ENCODE measurements around the gene ARL16.

Gene ARL16

DNA sequence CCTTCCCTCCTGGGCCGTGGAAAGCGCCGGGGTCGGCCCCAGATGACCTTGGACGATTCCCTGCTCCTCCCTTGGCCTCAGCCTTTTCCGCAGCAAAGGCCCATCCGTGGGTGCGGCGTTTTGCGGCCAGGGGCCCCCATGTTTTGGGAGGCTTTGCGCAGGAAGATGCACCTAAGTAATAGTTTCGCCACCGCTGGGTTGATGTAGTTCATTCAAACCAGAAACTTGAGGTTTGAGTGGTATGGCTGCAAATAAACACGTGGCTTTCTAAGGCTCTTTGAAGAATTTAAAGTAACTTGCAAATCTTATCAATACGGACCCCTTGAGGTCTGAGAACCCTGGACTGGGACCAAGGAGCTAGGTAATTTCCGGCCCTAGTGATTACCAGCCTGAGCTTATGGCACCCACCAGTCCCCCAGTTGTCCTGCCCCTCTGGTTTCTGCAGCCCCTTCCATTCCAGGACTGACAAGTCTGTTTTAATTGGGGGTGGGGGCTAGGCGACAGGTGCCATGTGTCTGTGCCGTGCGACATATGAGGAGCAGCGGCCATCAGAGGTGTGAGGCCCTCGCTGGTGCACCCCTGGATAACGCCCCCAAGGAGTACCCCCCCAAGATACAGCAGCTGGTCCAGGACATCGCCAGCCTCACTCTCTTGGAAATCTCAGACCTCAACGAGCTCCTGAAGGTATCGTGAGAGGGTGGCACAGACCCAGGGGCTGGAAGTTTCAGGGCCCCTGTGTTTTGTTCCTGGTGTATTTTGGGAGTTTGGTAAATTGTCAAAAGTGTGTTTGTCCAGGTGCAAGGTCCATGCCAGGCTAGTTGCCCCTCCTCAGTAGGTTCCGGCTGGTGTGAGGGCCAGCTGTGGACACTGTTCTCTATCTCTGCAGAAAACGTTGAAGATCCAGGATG is 20.4 kb upstream of the ARL16 start:
- no peaks in the 10 kb centered on the region for H3K9me3 Mint-ChIP-seq
- peaks cover 48% of the 10 kb centered on the region for H3K4me1 Mint-ChIP-seq
- ATAC-seq (no peak), DNase-seq (ENCODE audit: low spot score in 2 of 2) (no peak)
- peak overlapping the region; percentile 99 for H3K27ac Mint-ChIP-seq
- peak overlapping the region; percentile 94 for H3K4me3 Mint-ChIP-seq
- H3K36me3 Mint-ChIP-seq: peaks cover 89% of the 10 kb centered on the region

- peaks cover 97% of the 10 kb centered on the region for H3K36me3 Mint-ChIP-seq
- peak within 1 kb of the TSS; percentile 94 for H3K4me3 Mint-ChIP-seq
- DNase-seq (ENCODE audit: low spot score in 2 of 2) (peak; percentile 84 to 95), ATAC-seq (peak; percentile 91)
- H3K27ac Mint-ChIP-seq: peak within 1 kb of the TSS; percentile 99
- H3K9me3 Mint-ChIP-seq: no peaks in the 10 kb centered on the region
- H3K4me1 Mint-ChIP-seq: peaks cover 48% of the 10 kb centered on the region
Measured at GRCh38 chr17:81702934-81703746, 19.5 kb upstream of the ARL16 start, which contains the start of gene MRPL12. Gene MRPL12 (plus strand): TSS chr17:81703367. CDS start chr17:81703502, 135 bp downstream.

GRCh38 chr17:81701288-81702071 is 17.9 kb upstream of the ARL16 start:
- peak overlapping the region; percentile 94 for H3K4me3 Mint-ChIP-seq
- ATAC-seq (peak; percentile 24), DNase-seq (ENCODE audit: low spot score in 2 of 2) (no peak)
- peaks cover 99% of the 10 kb centered on the region for H3K36me3 Mint-ChIP-seq
- peaks cover 51% of the 10 kb centered on the region for H3K4me1 Mint-ChIP-seq
- no peaks in the 10 kb centered on the region for H3K9me3 Mint-ChIP-seq
- H3K27ac Mint-ChIP-seq: peak overlapping the region; percentile 99

GRCh38 chr17:81700353-81701287 is 17.0 kb upstream of the ARL16 start:
- no peak for DNase-seq (ENCODE audit: low spot score in 2 of 2)
- peak overlapping the region; percentile 73 for H3K27ac Mint-ChIP-seq
- peak overlapping the region; percentile 94 for H3K4me3 Mint-ChIP-seq
- ATAC-seq: no peak
- peaks cover 43% of the 10 kb centered on the region for H3K4me1 Mint-ChIP-seq
- no peaks in the 10 kb centered on the region for H3K9me3 Mint-ChIP-seq
- peaks cover 99% of the 10 kb centered on the region for H3K36me3 Mint-ChIP-seq

DNA sequence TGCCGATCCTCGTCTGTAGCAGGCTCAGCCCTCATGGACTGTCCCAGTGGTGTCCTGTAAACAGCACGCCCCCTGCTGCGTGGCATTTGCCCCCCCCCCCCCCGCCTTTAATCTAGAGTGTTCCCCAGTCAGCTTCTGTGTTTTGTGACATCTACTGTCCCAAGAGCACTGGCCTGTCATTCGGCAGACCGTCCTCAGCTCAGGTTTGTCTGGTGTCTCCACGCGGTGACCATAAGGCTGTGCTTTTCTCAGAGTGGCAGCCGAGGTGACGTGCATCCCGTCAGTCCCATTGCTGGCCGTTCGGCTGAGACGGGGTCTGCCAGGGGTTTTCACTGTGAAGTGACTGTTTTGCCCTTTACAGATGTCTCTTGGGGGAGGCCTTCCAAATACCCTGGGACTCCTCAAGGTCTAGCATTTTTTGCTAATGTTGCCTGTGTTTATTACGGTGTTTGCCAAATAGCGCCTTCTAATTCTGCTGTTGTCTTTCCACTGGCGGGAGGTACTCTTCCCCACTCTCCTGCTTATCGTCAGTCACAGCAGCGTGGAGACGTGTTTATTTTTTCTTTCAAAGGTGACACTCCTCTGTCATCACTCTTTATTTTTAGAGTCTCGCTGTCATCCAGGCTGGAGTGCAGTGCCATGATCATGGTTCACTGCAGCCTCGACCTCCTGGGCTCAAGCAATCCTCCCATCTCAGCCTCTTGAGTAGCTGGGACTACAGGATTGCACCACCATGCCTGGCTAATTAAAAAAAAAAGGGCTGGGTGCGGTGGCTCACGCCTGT is 13.9 kb upstream of the ARL16 start:
- no peaks in the 10 kb centered on the region for H3K9me3 Mint-ChIP-seq
- DNase-seq (ENCODE audit: low spot score in 2 of 2): no peak
- peaks cover 100% of the 10 kb centered on the region for H3K36me3 Mint-ChIP-seq
- no peak overlapping the region for H3K27ac Mint-ChIP-seq
- ATAC-seq: no peak
- H3K4me3 Mint-ChIP-seq: no peak overlapping the region
- H3K4me1 Mint-ChIP-seq: peaks cover 26% of the 10 kb centered on the region

GRCh38 chr17:81696218-81696941 is 12.8 kb upstream of the ARL16 start:
- H3K36me3 Mint-ChIP-seq: peaks cover 100% of the 10 kb centered on the region
- H3K4me3 Mint-ChIP-seq: no peak overlapping the region
- no peak for ATAC-seq

DNA sequence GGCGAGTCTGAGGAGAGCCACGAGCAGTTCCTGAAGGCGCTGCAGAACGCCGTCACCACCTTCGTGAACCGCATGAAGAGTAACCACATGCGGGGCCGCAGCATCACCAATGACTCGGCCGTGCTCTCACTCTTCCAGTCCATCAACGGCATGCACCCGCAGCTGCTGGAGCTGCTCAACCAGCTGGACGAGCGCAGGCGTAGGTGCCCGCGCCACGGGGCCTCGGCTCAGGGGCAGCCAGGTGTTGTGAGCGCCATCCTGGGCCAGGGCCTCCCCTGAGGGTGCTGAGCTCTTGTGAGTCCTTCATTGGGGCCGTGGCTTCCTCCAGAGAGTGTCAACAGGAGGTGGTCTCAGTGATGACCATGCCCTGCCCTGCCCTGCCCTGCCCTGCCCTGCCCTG is 12.2 kb upstream of the ARL16 start:
- H3K4me1 Mint-ChIP-seq: peaks cover 10% of the 10 kb centered on the region
- DNase-seq (ENCODE audit: low spot score in 2 of 2) (no peak), ATAC-seq (no peak)
- H3K9me3 Mint-ChIP-seq: no peaks in the 10 kb centered on the region
- no peak overlapping the region for H3K4me3 Mint-ChIP-seq
- peaks cover 100% of the 10 kb centered on the region for H3K36me3 Mint-ChIP-seq
- no peak overlapping the region for H3K27ac Mint-ChIP-seq

More at GRCh38 chr17:81696218-81696941, 12.8 kb upstream of the ARL16 start:
- Mint-ChIP-seq H3K27ac (no peak overlapping the region), H3K9me3 (no peaks in the 10 kb centered on the region), H3K4me1 (peaks cover 15% of the 10 kb centered on the region)
- no peak for DNase-seq (ENCODE audit: low spot score in 2 of 2)

GRCh38 chr17:81695211-81695610 is 11.6 kb upstream of the ARL16 start:
- H3K36me3 Mint-ChIP-seq: peaks cover 99% of the 10 kb centered on the region

DNA sequence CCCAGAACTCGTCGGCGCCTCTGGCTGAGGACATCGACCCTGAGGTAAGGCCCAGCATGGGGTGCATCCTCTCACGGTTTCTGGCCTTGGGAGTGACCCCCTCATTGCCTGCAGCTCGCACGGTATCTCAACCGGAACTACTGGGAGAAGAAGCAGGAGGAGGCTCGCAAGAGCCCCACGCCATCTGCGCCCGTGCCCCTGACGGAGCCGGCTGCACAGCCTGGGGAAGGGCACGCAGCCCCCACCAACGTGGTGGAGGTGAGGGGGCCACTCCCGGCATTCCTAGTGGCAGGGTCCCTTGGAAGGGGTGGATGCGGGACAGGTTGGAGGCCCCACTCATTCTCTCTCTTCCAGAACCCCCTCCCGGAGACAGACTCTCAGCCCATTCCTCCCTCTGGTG is 11.2 kb upstream of the ARL16 start:
- H3K4me1 Mint-ChIP-seq: peaks cover 11% of the 10 kb centered on the region
- H3K4me3 Mint-ChIP-seq: no peak overlapping the region
- no peak overlapping the region for H3K27ac Mint-ChIP-seq
- peaks cover 99% of the 10 kb centered on the region for H3K36me3 Mint-ChIP-seq
- H3K9me3 Mint-ChIP-seq: no peaks in the 10 kb centered on the region
- DNase-seq (ENCODE audit: low spot score in 2 of 2) (no peak), ATAC-seq (no peak)

More at GRCh38 chr17:81695211-81695610, 11.6 kb upstream of the ARL16 start:
- Mint-ChIP-seq H3K27ac (no peak overlapping the region), H3K9me3 (no peaks in the 10 kb centered on the region), H3K4me1 (peaks cover 6% of the 10 kb centered on the region), H3K4me3 (no peak overlapping the region)
- DNase-seq (ENCODE audit: low spot score in 2 of 2) (no peak), ATAC-seq (no peak)

- Mint-ChIP-seq H3K9me3 (no peaks in the 10 kb centered on the region), H3K4me3 (no peak overlapping the region), H3K4me1 (peaks cover 22% of the 10 kb centered on the region), H3K36me3 (peaks cover 99% of the 10 kb centered on the region), H3K27ac (no peak overlapping the region)
- DNase-seq (ENCODE audit: low spot score in 2 of 2) (no peak), ATAC-seq (no peak)
Measured at GRCh38 chr17:81693509-81694210, 10.1 kb upstream of the ARL16 start.

- DNase-seq (ENCODE audit: low spot score in 2 of 2) (no peak), ATAC-seq (no peak)
- Mint-ChIP-seq H3K9me3 (no peaks in the 10 kb centered on the region), H3K4me3 (no peak overlapping the region), H3K36me3 (peaks cover 98% of the 10 kb centered on the region), H3K4me1 (peaks cover 30% of the 10 kb centered on the region), H3K27ac (no peak overlapping the region)
Measured at GRCh38 chr17:81691608-81692007, 8.0 kb upstream of the ARL16 start.

- no peak overlapping the region for H3K27ac Mint-ChIP-seq
- H3K9me3 Mint-ChIP-seq: no peaks in the 10 kb centered on the region
- DNase-seq (ENCODE audit: low spot score in 2 of 2) (no peak), ATAC-seq (no peak)
- H3K4me3 Mint-ChIP-seq: no peak overlapping the region
- peaks cover 98% of the 10 kb centered on the region for H3K36me3 Mint-ChIP-seq
- H3K4me1 Mint-ChIP-seq: peaks cover 33% of the 10 kb centered on the region
Measured at GRCh38 chr17:81691196-81691595, 7.6 kb upstream of the ARL16 start.

Measured in stimulated activated effector memory CD8-positive, alpha-beta T cell treated with anti-CD3 and anti-CD28 coated beads, Interleukin-12 subunit alpha, Interleukin-12 subunit beta, amount 100 ng/mL, for 72 hours (primary cell).